ENCODE measurements around the gene AQP2.

Gene AQP2

GRCh38 chr12:49941556-49942511 is 8.7 kb upstream of the AQP2 start:
- no peak for DNase-seq (ENCODE audit: low spot score)

GRCh38 chr12:49942512-49942893 is 8.0 kb upstream of the AQP2 start:
- DNase-seq (ENCODE audit: low spot score) = no peak

GRCh38 chr12:49942921-49943624 is 7.5 kb upstream of the AQP2 start:
- DNase-seq (ENCODE audit: low spot score) = no peak

- DNase-seq (ENCODE audit: low spot score) = no peak
Observed at GRCh38 chr12:49943625-49943960, 6.9 kb upstream of the AQP2 start.

GRCh38 chr12:49944046-49944445 is 6.5 kb upstream of the AQP2 start:
- no peak for DNase-seq (ENCODE audit: low spot score)

- no peak for DNase-seq (ENCODE audit: low spot score)
Observed at GRCh38 chr12:49944718-49945117, 5.8 kb upstream of the AQP2 start.

GRCh38 chr12:49945394-49946080 is 5.0 kb upstream of the AQP2 start:
- DNase-seq (ENCODE audit: low spot score) = peak; percentile 93

GRCh38 chr12:49946086-49946485 is 4.5 kb upstream of the AQP2 start:
- DNase-seq (ENCODE audit: low spot score) = no peak

- no peak for DNase-seq (ENCODE audit: low spot score)
Observed at GRCh38 chr12:49946497-49946896, 4.0 kb upstream of the AQP2 start.

GRCh38 chr12:49947593-49948226 is 2.8 kb upstream of the AQP2 start:
- no peak for DNase-seq (ENCODE audit: low spot score)

GRCh38 chr12:49948866-49949845 is 1.4 kb upstream of the AQP2 start:
- DNase-seq (ENCODE audit: low spot score) = no peak

- no peak for DNase-seq (ENCODE audit: low spot score)
Observed at GRCh38 chr12:49949866-49950265, 671 bp upstream of the AQP2 start.

- no peak for DNase-seq (ENCODE audit: low spot score)
Observed at GRCh38 chr12:49951411-49952240, 1.1 kb downstream of the AQP2 start.

GRCh38 chr12:49952391-49953055 is 2.0 kb downstream of the AQP2 start:
- no peak for DNase-seq (ENCODE audit: low spot score)

GRCh38 chr12:49953151-49953550 is 2.6 kb downstream of the AQP2 start:
- DNase-seq (ENCODE audit: low spot score) = no peak

- no peak for DNase-seq (ENCODE audit: low spot score)
Observed at GRCh38 chr12:49953961-49954846, 3.7 kb downstream of the AQP2 start.

GRCh38 chr12:49954863-49955830 is 4.6 kb downstream of the AQP2 start:
- no peak for DNase-seq (ENCODE audit: low spot score)

Measured in activated CD4-positive, alpha-beta T cell treated with anti-CD3 and anti-CD28 coated beads, Interleukin-2, Interleukin-4, amounts not matched to agents 100 ng/mL and 50 ng/mL, durations not matched to agents 16 hours and 8 hours (primary cell).